WTC11 (cell line): ENCODE data around the gene PIP4K2A.

Experiments
- MAX ChIP-seq: sonication (generic); formaldehyde crosslinking; IDR thresholded peaks from 2 replicates; pipeline ENCODE4 v1.8.0; 2022; ENCODE audit warnings: mild to moderate bottlenecking, missing genetic modification reagents
- NR1H2 ChIP-seq: sonication (generic); formaldehyde crosslinking; IDR thresholded peaks from 2 replicates; pipeline ENCODE4 v1.9.0; 2021; ENCODE audit warnings: mild to moderate bottlenecking, moderate library complexity, missing genetic modification reagents

DNA sequence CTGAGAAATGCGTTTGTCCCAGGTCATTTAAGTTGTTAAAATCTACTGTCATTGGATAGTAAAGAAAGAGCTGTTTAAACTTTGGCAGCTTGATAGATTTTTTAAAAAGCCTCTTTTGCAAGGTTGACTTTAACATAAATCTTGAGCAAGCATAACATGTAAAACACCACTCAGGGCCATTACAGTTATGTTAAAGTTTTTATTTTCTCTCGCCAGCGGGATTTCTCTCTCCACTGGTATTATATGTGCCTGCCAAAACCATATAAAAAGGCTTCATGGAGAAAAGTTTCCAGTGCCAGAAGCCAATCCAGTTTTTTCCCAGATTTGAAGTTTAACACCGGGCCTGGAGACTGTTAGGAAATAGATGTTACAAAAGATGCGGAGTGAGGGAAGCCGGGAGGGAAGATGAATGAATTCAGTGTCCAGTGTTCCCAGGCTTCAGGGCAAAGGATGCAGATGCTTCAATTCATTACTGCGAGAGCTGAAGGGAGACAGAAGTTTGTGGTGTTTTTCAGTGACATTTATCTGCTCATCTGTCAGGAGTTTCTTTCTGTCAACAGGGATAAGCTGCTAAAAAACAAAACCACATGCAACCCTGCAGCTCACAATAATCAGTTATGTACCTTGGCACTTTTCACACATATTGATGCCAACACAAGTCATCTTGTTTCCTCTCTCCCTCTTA, 213.6 kb downstream of the PIP4K2A start:
- TF ChIP-seq MAX (CRISPR knock-in tag) (no peak), NR1H2 (no peak)
